ENCODE data around the gene AHNAK2.

AHNAK2 gene

DNA sequence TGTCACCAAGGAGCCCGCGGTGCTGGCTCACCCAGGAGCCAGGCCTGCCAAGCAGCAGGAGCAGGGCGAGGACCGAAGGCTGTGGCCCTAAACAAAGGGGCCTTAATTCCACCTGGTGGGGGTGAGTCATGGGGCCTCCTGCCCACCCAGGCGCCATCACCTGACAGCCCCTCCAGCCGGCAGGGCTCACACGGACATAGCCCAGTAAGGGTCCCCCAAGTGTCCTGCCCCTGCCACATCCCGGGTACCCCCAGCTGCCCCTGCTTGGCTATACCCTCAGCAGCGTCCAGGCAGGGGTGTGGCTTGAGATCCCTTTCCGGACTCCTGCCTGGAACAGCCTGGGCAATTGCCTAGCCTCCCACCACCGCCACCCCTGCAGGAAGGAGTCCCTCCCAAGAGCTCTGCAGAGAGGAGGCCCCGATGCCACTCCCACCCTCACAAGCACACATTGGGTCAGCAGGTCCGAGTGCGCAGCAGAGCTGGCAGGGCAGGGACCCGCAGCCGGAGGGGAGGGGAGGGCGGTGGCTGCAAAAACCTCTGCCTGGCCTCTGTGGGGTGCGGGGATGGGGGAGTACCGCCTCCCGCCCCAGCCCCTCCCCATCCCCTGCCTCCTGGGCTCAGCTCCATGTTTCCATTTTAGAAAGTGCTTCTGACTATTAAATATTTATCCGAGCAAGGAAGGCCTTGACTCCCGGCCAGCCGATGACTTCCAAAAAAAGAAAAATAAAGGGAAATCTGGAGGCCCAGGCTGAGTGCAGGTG is 4.6 kb downstream of the AHNAK2 start:
- no peak for DNase-seq (ENCODE audit: low read depth in 3 of 3)

DNA sequence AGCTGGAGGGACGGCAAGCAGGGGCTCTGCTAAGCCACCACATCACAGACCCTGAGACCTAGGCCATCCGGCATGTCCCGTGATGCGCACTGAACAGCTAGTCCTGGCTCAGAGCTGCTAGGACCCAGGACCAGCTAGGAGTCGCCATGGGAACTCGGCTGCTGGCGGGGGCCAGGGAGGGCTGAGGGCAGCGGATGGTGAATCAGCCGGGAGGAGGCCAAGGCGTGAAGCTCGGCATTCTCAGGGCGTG is 5.1 kb downstream of the AHNAK2 start:
- no peak for DNase-seq (ENCODE audit: low read depth in 3 of 3)

DNA sequence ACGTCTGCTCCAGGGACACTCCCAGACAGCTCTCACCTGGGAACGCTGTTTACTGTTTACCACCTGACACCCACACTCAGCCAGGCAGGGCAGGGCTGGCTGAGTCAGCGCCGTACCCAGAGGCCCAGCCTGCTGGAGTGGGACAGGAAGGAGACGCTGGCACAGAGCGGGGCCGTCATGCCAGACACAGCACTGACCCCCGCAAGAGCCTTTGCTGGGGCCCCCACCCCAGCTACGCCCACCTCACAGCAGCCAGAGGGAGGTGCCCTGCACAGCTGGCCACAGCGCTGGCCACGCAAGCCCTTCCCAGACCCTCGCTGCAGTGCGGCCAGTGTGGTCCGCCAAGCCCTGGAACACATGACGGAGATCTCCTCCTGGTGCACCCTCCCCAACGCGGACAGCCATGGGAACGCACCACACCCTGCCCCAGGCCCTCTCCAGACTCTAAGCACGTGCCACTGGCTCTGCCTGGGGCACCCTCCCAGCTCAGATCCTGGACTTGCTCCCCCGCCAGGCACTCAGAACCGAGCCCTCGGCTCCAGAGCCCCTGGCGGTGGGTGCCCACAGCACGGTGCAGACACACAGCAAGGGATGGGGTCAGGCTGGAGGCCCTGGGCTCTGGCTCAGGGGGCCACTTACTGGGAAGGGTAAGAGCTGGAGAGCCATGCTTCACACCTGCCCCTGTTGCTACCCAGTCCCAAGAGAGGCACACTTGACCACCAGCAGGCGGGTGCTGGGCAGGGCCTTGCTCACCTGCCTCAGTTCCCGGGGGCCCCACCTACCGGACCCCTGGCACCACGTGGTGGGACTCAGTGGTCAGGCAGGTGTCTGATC is 5.7 kb downstream of the AHNAK2 start:
- DNase-seq (ENCODE audit: low read depth in 3 of 3), result no peak

DNA sequence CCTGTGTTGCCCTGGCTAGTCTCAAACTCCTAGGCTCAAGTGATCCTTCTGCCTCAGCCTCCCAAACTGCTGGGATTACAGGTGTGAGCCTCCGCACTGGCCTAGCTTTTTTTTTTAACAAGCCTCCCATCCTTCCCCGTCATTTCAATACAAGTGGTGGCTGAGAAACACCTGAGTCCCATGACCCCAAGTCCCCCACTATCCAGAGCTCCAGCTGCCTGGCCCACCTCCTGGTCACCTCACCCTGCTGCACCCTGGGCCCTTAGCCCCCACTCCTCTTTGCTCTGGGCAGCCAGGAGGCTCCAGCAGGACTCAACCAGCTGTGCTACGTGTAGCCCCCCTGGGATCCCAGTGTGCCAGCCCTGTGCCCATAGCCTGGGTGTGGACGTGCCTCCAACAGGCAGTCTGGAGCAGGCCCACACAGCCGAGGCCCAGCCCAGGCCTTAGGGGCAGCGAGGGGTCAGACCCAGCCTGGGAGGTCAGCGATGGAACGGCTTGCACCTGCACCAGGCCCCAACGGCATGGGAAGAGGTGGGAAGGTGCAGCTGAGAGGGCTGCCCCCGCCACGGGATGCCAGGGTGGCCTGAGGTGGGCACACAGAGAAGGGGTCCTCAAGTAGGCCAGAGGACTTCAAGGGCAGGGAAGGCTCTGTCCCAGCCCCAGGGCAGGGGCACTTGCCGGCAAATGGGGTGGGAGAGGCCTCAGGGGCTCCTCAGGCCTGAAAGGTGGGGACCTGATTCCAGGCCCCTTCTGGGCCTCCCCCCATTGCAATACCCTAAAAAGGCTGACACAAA is 6.5 kb downstream of the AHNAK2 start:
- no peak for DNase-seq (ENCODE audit: low read depth in 3 of 3)

DNA sequence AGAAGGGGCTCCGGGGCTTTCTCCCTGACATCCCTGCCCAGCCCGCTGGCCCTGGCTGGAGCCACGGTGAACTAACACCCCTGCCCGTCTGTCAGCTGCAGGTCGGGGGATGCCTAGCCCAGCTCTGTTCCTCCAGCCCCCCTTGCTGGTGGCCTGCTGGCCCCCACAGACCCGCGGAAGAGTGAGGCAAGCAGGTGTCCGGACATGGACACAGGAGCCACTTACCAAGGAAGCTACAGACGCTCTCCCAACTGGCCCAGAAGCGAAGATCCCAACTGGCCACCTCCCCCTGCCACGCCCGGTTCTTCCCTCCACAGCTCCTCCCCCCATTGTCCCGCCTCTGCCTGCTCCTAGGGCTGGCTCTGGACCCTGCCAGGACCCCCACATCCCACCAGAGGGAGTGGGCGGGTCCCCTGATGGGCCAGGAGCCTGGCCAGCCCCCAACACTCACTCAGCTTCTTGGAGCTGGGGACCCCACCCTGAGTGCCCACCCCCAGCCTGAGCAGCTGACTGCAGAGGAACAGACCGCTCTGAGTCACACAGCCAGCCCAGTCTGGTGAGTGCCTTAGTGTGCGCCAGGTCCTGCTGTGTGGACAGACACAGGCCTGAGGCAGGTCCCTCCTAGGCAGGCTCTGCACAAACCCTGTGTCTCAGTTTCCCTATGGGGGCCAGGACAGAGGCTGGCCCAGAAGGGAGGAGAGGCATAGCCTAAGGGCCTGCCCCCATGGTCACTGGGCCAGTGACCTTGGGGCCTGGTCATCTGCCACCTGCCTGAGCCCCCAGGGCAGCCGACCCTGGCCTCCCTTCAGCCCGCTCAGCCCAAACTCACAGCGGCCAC is 7.7 kb downstream of the AHNAK2 start:
- DNase-seq (ENCODE audit: low read depth in 3 of 3), result no peak

DNA sequence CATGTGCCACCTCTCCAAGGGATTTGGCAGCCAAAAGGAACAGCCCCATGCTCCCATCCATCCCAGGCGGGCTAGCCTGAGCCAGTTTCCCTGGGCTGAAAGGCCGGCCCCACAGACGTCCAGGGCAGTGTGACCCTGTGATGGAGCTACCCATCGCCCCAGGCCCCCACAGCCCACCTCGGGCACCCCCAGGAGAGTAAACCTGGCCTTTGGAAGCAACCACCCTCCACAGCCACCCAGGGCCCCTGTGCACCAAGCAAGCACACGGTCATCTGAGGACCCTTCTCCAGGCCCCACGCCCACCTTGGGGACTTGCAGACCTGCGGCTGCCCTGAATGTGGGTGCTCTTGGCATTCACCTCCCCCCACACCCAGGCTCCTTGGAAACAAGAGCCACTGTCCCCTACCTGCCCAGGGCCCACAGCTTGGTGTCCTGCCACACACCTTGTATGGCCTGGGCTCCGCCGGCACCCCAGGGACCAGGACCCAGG is 8.4 kb downstream of the AHNAK2 start:
- no peak for DNase-seq (ENCODE audit: low read depth in 3 of 3)

DNA sequence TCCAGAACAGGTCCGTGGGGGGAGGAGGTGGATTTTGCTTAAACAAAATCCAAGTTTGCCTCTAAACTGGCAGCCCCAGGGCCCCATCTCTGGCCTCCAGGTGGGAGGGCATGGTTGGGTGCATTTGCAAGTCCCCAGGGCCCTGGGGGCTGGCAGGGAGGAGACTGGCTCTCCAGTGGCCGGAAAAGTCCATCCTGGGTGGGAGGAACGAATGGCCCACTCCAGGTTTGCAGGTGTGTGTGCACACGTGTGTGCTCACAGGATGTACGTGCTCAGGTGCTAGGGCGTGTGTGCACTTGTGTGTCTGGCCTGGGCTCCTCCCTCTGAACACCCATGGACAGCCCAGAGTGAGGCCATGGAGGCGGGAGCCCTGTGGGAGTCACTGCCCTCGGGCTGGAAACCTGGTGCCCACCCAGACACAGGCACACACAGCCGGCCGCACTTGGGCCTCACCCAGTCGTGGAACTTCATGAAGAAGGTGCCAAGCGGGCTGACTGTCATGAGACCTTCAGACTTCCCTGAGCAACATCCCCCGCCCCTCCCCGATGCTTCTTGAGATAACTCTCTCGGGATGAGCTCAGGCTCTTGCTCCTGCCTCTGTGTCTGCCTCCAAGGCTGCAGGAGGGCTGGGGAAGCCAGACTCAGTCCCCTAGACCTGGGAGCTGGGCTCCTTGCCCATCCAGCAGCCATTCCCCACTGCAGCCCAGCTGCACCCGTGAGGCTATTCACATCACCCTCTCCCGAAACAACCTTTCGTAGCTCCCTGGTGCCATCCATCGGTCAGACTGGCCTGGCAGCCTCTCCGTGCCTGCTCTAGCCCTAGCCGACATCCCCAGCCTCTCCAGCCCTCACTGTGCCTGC is 9.4 kb downstream of the AHNAK2 start:
- DNase-seq (ENCODE audit: low read depth in 3 of 3), result no peak

DNA sequence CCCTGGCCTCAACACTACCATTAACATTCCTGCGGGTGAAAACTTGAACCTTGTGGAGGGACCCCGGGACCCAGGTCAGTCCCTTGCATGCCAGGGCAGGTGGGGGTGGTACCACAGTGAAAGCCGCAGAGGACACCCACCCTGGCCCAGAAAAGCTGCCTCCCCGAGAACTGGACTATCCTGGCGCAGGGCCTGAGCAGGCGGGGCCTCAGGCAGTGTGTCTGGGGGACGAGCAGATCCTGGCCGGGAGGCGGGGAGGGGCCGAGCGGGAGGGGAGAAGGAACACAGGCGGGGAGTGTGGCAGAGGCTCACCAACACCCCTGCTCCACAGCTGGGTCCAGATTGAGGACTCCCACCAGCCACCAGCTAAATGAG is 10.0 kb downstream of the AHNAK2 start:
- DNase-seq (ENCODE audit: low read depth in 3 of 3), result no peak

DNA sequence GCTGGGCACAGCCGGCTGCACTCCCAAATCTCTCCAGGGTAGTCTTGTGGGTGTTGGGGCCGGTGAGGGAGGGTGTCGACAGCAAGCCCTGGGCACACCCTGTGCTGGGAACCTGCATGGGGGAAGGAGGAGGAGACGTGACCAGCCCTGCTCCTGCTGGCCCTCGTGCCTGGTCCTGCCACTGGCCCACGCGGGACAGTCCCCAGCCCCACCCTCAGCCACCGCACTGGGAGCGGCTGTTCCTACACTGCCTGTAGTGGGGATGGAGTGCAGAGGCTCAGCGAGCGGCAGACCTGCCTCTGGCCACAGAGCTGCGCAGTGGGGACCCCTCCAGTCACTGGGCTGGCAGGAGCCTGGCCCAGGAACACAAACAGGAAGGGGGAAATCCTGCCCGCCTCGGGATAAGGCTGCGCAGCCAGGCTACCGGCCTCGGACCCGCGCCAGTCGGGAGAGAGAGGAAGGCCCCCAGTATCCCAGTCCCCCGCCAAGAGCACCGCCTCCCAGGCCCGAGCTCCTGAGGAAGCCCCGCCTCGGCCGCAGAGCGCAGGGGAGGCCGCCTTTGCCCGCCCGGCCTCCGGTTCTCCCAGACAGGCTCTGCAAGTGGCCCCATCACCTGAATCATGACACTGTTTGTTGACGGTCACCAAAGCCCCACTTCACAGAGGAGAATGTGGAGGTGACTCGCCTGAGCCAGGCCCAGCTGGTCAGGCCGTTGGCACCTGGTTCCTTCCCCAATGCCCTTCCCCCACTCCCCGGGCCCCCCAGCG is 10.6 kb downstream of the AHNAK2 start:
- DNase-seq (ENCODE audit: low read depth in 3 of 3), result no peak

DNA sequence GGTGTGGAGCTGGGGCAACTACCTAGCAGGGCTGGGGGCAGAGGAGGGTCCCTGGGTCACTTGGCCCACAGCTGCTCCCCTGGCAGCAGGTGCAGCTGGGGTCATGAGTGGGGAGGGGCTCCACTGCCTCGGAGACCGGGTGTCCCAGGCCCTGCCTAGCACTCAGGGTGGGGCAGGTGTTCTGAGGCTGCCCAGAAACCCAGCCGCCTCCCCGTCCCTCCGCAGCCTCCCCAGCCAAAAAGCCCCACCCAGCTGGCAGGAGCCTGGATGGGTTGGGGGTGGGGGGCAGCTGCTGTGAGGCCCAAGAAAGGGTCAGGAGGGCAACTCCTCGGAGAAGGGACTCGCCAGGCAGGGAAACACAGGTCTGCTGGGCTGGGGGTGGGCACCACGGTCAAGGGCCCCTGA is 11.2 kb downstream of the AHNAK2 start:
- no peak for DNase-seq (ENCODE audit: low read depth in 3 of 3)

DNA sequence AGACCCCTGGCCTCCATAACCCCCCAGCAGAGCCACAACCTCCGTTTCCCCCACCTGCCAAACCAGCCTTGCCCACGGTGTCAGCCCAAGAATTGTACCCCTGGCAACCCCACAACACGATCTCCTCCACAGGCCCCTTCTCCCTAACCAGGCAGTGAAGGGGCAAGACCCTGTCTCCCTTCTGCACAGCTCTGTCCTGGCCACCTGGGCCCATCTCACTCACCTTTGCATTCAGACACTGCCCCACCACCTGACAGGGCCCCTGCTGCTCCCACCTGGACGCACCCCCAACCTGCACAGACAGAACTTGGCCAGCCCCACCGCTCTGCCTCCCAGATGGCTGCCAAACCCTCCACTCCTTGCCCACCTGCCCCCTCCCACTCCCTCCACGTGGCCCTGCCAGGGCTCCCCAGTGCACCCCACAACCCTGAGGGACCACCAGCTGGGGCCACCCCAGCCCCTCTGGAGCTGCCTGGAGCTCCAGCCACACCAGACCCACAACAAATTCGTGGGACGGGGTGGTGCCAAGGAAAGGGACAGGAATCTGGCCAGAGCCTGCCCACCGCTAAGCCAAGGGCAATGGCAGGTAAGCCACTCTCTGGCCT is 11.8 kb downstream of the AHNAK2 start:
- DNase-seq (ENCODE audit: low read depth in 3 of 3), result no peak

DNA sequence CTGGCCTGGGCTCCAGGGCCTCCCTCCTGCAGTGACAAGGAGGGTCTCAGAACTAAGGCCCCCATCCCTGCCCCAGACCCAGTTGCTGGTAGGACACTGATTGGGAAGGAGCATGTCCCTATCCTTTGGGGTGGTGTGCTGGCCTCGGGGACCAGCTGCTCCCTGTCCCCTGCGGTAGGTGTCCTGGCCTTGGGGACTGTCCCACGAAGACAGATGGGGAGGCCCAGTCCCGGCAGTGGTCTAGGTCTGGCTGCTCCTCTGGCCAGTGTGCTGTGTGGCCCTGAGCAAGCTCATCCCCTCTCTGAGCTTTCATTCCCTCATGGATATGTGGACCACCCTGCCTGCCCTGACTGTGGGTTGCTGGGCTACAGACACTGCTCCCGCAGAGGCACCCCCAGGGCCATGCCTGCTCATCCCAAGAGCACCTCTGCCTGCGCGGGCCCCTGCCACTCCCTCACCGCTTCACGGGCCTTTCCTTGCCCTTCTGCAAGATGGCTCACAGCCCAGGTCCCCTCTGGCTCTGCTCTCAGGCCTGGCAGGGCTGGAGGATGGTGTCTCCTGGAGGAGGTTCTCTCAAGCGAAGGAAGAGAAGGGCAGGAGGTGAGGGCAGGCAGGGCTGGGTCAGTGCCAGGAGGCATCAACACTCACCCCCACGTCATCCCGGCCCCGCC is 12.5 kb downstream of the AHNAK2 start:
- no peak for DNase-seq (ENCODE audit: low read depth in 3 of 3)

DNA sequence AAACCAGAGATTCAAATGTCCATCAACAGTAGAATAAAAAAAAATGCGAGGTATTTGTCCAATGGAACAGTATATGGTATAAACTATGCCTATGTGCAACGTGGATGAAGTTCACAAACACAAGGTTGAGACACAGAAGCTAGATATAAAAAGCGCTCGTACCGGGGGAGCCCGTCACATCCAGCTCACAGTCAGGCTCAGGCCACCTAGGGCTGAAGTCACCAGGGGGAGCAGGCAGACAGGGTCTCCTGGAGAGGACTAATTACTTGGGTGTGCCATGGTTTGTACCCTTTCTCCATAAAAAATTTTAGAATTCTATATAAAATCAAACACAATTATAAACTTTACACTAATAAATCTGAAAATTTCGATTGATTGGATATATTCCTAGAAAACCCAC is 13.6 kb downstream of the AHNAK2 start:
- no peak for DNase-seq (ENCODE audit: low read depth in 3 of 3)

DNA sequence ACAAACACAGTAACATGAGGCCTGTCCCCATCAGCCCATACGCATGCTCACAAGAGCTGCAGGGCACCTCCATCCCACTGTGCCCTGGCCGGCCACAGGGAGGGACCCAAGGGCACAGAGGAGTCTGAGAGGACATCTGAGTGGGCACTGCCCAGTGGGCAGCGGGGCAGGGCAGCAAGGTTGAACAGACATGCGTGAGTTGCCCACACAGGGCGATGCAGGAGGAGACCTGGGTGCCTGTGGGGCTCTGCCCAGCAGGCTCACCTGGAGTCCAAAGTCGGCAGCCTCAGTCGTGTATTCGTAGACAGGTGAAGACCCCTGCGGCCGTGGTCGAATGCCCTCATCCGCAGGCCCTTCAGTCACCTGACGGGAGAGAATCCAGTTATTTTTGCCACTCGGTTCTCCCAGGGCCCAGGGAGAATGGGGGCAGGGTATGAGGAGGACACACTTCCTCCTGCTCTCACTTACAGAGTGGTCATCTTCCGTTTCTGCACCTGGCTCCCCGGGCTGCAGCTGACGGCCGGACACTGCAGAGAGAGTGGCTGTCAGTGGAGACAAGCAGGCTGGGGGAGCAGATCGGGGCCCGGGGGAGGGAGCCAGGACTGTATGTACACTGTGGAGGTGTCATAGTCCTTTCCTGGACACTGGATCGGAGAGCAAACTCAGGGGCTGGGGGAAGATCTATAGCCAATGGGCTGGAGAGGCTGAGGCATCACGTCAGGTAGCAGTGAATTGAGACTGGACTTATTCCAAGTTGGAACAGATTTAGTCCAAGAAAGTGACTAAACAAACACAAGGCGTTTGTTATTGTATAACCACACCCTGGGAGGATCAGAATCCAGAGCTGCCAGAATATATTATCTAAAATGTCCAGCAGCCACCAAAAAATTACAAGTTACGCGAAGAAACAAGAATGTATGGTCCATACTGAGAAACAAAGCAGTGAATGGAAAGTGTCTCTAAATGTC is 20.7 kb downstream of the AHNAK2 start:
- no peak for DNase-seq (ENCODE audit: low read depth in 3 of 3)

DNA sequence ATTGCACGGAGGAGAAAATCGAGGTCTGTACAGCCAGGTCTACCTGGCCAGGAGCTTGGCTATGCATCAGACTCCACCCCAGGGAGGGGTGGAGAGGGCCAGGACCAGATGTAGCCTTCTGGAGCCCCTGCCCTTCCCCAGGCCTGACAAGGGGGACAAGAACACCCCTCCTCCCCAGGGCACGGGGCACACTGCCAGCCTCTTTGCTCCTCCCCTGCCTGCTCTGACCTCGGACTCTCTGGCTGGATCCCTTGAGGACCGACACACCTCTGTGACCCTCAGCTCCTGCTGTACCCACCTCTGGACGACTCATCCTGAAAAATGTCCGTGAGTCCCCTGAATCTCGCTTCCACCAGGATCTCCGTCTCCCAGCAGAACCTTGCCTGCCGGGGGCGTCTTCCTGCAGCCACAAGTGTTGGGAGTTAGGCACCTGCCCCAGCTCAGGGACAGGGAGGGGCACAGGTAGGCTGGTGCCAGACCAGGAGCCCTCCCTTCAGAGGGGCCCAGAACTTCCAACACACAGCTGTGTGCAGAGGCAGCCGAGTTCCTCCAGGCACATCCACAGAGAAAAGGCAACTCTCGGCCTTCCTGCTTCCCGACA is 21.8 kb downstream of the AHNAK2 start:
- no peak for DNase-seq (ENCODE audit: low read depth in 3 of 3)

DNA sequence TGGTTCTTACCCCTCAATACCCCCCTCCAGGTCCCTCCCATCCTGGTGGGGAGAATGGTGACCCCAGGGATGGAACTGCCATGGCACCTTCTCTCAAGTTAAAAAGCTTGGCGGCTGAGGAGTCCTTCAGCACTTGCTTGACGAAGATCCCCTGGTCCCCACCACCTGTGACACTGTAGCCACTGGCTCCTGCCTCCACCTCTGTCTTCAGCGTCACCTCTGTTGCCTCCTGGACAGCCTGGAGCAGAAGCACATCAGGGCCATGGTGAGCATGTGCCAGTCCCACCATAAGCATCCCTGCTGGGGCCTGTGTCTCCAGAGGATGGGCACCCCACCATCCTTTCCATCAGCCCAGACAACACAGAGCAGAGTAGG is 22.8 kb downstream of the AHNAK2 start:
- no peak for DNase-seq (ENCODE audit: low read depth in 3 of 3)

DNA sequence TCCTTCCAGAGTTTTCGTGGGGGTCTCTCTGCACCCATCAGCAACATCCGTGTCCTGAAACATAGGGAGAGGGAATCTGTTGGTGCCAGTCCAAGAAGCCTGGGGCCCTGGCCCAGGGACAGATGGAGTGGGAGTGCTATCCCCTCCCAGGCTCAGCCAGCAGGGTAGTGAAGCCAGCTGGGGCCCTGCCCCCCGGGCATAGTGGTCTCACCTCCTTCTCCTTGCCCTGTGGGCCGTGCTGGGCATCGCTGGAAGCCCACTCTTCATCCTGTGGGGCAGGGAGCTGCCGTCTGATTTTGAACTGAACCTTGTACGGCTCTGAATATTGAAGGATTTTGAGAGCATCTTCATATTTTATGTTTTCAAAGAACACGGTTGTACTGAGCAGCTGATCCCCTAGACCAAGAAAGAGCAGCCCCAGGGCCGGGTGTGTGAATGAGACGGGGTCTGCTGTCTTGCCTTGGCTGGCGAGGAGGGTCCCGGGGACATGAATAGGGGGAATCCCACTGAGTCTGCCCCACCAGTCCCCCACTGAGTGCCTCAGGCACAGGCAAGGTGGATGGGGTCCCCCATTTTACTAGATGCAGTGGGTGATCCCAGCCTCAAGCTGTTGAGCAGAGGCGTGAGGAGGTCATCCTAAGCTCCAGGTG is 23.3 kb downstream of the AHNAK2 start:
- no peak for DNase-seq (ENCODE audit: low read depth in 3 of 3)

All from stimulated activated CD4-positive, alpha-beta T cell treated with anti-CD3 and anti-CD28 coated beads, TNF-alpha, amount 100 ng/mL, for 24 hours (primary cell).